ENCODE measurements around the gene ANTKMT.

Gene ANTKMT

DNA sequence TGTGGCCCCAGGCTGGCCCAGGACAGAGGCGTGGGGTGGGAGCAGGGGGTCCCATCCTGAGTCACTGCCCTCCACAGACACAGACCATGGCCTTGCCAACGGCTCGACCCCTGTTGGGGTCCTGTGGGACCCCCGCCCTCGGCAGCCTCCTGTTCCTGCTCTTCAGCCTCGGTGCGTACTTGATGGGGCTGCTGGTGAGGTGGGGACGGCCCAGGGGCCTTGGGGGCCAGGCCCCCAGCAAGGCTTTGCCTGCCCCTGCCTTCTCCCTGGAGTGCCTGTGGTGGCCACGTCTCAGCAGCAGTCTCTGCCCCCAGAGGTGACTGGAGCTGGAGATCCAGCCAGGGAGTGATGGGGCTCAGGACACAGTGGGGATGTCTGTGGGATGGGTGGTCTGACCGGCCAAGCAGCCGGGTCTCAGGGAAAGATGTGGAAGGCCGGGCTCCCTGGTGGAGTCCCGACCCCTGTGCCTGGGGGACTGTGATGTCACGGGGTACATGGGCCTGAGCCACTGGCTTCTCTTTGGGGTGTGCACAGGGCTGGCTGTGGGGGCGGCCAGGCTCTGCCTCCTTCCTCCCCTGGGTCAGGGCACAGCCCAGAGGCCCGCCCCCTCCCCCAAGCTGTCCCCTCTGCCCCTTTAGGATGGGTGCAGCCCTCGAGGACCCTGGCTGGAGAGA lies 41.8 kb downstream of the ANTKMT start:
- Histone ChIP-seq H3K36me3 (ENCODE audit: control insufficient read depth in 2 of 2, insufficient read depth in 2 of 2, low read length in 2 of 2) (no peaks in the 10 kb centered on the region), H3K27me3 (ENCODE audit: control insufficient read depth in 1 of 2, insufficient read depth in 2 of 2, low read length in 2 of 2) (peaks cover 0 to 3% of the 10 kb centered on the region in 2 donors), H3K4me1 (ENCODE audit: control insufficient read depth, insufficient read depth, low read length) (no peaks in the 10 kb centered on the region), H3K4me3 (ENCODE audit: low read length in 2 of 2) (no peak overlapping the region), H3K27ac (ENCODE audit: low read length) (no peak overlapping the region), H3K9ac (ENCODE audit: low read length in 2 of 2) (no peak overlapping the region), H3K9me3 (ENCODE audit: control insufficient read depth in 2 of 2, low read length in 2 of 2) (no peaks in the 10 kb centered on the region)

DNA sequence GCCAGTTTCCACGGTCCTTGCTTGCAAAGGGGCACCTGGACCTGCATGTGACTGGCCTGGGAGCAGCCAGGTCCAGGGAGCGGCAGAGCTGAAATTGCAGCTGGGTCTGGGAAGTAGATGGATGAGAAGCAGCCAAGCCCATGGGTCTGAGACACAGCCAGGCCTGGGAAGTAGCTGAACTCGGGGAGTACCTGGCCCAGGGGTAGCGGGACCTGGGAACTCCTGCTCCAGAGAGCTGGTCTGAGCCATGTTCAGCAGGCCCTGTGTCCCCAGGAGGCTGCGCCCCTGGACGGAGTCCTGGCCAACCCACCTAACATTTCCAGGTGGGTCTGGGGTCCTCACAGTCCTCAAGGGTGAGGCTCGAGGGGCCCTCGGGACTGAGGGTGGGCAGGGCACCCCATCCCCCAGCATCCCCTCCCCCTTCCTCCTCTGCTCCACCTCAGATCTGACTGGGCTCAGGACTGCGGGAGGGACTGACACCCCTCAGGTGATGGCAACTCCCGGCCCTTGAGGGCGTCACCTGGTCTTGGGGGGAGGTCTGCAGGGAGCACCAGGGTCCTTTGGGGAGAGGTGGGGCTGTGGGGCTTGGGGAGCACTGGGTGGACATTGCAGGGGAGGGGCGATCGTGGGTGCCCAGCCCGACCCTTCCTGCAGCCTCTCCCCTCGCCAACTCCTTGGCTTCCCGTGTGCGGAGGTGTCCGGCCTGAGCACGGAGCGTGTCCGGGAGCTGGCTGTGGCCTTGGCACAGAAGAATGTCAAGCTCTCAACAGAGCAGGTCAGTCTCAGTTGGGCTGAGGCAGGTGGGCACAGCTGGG lies 42.6 kb downstream of the ANTKMT start:
- H3K9me3 ChIP-seq (ENCODE audit: control insufficient read depth in 2 of 2, low read length in 2 of 2): no peaks in the 10 kb centered on the region
- peaks cover 4 to 5% of the 10 kb centered on the region in 2 donors for H3K27me3 ChIP-seq (ENCODE audit: control insufficient read depth in 1 of 2, insufficient read depth in 2 of 2, low read length in 2 of 2)
- H3K9ac ChIP-seq (ENCODE audit: low read length in 2 of 2): no peak overlapping the region
- H3K4me1 ChIP-seq (ENCODE audit: control insufficient read depth, insufficient read depth, low read length): no peaks in the 10 kb centered on the region
- H3K36me3 ChIP-seq (ENCODE audit: control insufficient read depth in 2 of 2, insufficient read depth in 2 of 2, low read length in 2 of 2): no peaks in the 10 kb centered on the region
- no peak overlapping the region for H3K4me3 ChIP-seq (ENCODE audit: low read length in 2 of 2)
- no peak overlapping the region for H3K27ac ChIP-seq (ENCODE audit: low read length)

DNA sequence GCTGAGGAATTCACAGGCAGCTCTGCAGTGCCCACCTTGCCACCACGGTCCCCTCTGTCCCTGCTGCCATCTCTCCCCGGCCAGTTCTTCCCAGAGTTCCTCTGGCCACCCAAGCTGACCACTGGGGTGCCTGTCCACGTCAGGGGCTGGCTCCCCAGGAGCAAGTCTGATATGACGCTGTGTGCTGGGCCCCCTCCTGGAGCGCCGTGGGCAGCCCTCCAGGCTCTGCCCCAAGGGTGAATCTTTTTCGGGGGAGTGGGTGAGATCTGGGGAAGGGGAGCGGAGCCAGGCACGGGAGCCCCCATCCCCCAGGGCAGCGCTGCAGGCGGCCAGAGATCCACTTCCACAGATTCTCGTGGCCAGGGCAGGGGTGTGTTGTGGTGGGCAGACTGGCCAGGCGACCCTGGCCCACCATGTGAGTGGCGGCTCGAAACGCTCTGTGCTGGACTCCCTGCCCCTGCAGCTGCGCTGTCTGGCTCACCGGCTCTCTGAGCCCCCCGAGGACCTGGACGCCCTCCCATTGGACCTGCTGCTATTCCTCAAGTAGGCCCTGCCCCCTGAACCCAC lies 43.3 kb downstream of the ANTKMT start:
- H3K9me3 ChIP-seq (ENCODE audit: control insufficient read depth in 2 of 2, low read length in 2 of 2): no peaks in the 10 kb centered on the region
- H3K27ac ChIP-seq (ENCODE audit: low read length): no peak overlapping the region
- H3K4me3 ChIP-seq (ENCODE audit: low read length in 2 of 2): no peak overlapping the region
- H3K4me1 ChIP-seq (ENCODE audit: control insufficient read depth, insufficient read depth, low read length): no peaks in the 10 kb centered on the region
- no peak overlapping the region for H3K9ac ChIP-seq (ENCODE audit: low read length in 2 of 2)
- peaks cover 4 to 6% of the 10 kb centered on the region in 2 donors for H3K27me3 ChIP-seq (ENCODE audit: control insufficient read depth in 1 of 2, insufficient read depth in 2 of 2, low read length in 2 of 2)
- H3K36me3 ChIP-seq (ENCODE audit: control insufficient read depth in 2 of 2, insufficient read depth in 2 of 2, low read length in 2 of 2): no peaks in the 10 kb centered on the region

DNA sequence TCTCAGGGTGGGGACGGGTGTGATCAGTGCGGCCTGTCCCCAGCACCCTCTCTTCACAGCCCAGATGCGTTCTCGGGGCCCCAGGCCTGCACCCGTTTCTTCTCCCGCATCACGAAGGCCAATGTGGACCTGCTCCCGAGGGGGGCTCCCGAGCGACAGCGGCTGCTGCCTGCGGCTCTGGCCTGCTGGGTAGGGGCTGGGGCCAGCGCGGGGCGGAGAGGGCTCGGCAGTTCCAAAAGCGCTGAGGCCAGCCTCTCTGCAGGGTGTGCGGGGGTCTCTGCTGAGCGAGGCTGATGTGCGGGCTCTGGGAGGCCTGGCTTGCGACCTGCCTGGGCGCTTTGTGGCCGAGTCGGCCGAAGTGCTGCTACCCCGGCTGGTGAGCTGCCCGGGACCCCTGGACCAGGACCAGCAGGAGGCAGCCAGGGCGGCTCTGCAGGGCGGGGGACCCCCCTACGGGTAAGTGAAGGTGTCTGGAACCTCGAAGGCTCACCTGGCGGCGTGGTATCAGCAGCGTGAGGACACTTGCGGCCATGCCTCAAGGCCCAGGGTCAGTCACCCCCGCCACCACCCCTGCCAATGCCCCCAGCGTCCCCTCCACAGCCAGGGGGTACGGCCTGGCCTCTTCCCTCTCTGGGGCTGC lies 44.0 kb downstream of the ANTKMT start:
- Histone ChIP-seq H3K27ac (ENCODE audit: low read length) (no peak overlapping the region), H3K27me3 (ENCODE audit: control insufficient read depth in 1 of 2, insufficient read depth in 2 of 2, low read length in 2 of 2) (peaks cover 7 to 13% of the 10 kb centered on the region in 2 donors), H3K9ac (ENCODE audit: low read length in 2 of 2) (no peak overlapping the region), H3K4me1 (ENCODE audit: control insufficient read depth, insufficient read depth, low read length) (no peaks in the 10 kb centered on the region), H3K9me3 (ENCODE audit: control insufficient read depth in 2 of 2, low read length in 2 of 2) (no peaks in the 10 kb centered on the region), H3K36me3 (ENCODE audit: control insufficient read depth in 2 of 2, insufficient read depth in 2 of 2, low read length in 2 of 2) (no peaks in the 10 kb centered on the region), H3K4me3 (ENCODE audit: low read length in 2 of 2) (no peak overlapping the region)

DNA sequence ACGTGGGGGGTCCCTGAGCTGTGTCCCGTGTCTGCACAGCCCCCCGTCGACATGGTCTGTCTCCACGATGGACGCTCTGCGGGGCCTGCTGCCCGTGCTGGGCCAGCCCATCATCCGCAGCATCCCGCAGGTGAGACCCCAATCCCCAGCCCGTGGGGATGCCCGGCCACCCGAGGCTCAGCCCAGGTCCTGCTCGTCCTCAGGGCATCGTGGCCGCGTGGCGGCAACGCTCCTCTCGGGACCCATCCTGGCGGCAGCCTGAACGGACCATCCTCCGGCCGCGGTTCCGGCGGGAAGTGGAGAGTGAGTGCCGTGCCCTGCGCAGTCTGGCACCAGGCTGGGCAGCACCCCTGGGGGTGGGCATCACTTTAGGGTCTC lies 44.5 kb downstream of the ANTKMT start:
- H3K36me3 ChIP-seq (ENCODE audit: control insufficient read depth in 2 of 2, insufficient read depth in 2 of 2, low read length in 2 of 2): no peaks in the 10 kb centered on the region
- no peaks in the 10 kb centered on the region for H3K4me1 ChIP-seq (ENCODE audit: control insufficient read depth, insufficient read depth, low read length)
- no peak overlapping the region for H3K4me3 ChIP-seq (ENCODE audit: low read length in 2 of 2)
- peaks cover 7 to 13% of the 10 kb centered on the region in 2 donors for H3K27me3 ChIP-seq (ENCODE audit: control insufficient read depth in 1 of 2, insufficient read depth in 2 of 2, low read length in 2 of 2)
- no peak overlapping the region for H3K27ac ChIP-seq (ENCODE audit: low read length)
- H3K9me3 ChIP-seq (ENCODE audit: control insufficient read depth in 2 of 2, low read length in 2 of 2): no peaks in the 10 kb centered on the region
- no peak overlapping the region for H3K9ac ChIP-seq (ENCODE audit: low read length in 2 of 2)

DNA sequence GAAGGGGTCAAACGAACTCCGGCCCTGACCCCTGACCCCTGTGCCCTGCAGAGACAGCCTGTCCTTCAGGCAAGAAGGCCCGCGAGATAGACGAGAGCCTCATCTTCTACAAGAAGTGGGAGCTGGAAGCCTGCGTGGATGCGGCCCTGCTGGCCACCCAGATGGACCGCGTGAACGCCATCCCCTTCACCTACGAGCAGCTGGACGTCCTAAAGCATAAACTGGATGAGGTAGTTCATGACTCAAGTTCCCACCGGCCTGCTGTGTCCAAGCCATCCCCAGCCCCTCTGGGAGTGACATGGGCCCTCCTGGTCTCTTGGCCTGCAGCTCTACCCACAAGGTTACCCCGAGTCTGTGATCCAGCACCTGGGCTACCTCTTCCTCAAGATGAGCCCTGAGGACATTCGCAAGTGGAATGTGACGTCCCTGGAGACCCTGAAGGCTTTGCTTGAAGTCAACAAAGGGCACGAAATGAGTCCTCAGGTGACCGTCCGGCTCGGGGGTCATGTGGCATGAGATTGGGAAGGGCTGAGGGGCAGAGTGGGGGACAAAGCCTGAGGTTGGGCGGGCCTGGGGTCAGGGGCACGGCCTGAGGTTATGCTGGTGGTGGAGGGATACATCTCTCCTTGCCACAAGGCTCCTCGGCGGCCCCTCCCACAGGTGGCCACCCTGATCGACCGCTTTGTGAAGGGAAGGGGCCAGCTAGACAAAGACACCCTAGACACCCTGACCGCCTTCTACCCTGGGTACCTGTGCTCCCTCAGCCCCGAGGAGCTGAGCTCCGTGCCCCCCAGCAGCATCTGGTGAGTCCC lies 45.3 kb downstream of the ANTKMT start:
- H3K4me1 ChIP-seq (ENCODE audit: control insufficient read depth, insufficient read depth, low read length): no peaks in the 10 kb centered on the region
- no peaks in the 10 kb centered on the region for H3K9me3 ChIP-seq (ENCODE audit: control insufficient read depth in 2 of 2, low read length in 2 of 2)
- H3K27me3 ChIP-seq (ENCODE audit: control insufficient read depth in 1 of 2, insufficient read depth in 2 of 2, low read length in 2 of 2): peaks cover 7 to 13% of the 10 kb centered on the region in 2 donors
- H3K36me3 ChIP-seq (ENCODE audit: control insufficient read depth in 2 of 2, insufficient read depth in 2 of 2, low read length in 2 of 2): no peaks in the 10 kb centered on the region
- H3K27ac ChIP-seq (ENCODE audit: low read length): no peak overlapping the region
- no peak overlapping the region for H3K9ac ChIP-seq (ENCODE audit: low read length in 2 of 2)
- no peak overlapping the region for H3K4me3 ChIP-seq (ENCODE audit: low read length in 2 of 2)

DNA sequence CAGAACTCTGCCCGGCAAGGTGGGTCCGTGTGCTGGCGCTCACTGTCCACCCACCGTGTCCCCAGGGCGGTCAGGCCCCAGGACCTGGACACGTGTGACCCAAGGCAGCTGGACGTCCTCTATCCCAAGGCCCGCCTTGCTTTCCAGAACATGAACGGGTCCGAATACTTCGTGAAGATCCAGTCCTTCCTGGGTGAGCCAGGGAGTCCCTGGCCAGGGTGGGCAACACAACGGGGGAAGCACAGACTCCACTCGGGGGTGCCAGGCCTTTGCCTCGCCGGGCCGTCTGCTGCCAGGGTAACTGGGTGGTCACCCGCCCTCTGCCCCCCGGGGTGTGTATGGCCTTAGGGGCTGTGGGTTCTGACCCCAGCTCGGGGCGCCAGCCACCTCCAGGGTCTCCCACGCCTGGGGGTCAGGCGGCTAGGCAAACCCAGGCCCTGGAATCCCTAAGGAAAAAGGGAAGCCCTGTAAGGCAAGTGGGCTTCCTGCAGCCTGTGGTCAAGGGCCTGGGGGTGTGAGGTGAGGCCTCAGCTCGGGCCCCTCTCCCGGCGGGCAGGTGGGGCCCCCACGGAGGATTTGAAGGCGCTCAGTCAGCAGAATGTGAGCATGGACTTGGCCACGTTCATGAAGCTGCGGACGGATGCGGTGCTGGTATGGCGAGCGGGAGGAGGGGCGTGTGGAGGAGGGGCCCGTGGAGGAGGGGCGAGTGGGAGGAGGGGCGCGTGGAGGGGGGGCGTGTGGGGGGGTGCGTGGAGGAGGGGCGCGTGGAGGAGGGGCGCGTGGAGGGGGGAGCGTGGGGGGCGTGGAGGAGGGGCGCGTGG lies 46.1 kb downstream of the ANTKMT start:
- Histone ChIP-seq H3K36me3 (ENCODE audit: control insufficient read depth in 2 of 2, insufficient read depth in 2 of 2, low read length in 2 of 2) (no peaks in the 10 kb centered on the region), H3K27me3 (ENCODE audit: control insufficient read depth in 1 of 2, insufficient read depth in 2 of 2, low read length in 2 of 2) (peaks cover 7 to 13% of the 10 kb centered on the region in 2 donors), H3K4me3 (ENCODE audit: low read length in 2 of 2) (no peak overlapping the region), H3K9ac (ENCODE audit: low read length in 2 of 2) (no peak overlapping the region), H3K9me3 (ENCODE audit: control insufficient read depth in 2 of 2, low read length in 2 of 2) (no peaks in the 10 kb centered on the region), H3K27ac (ENCODE audit: low read length) (no peak overlapping the region), H3K4me1 (ENCODE audit: control insufficient read depth, insufficient read depth, low read length) (no peaks in the 10 kb centered on the region)

DNA sequence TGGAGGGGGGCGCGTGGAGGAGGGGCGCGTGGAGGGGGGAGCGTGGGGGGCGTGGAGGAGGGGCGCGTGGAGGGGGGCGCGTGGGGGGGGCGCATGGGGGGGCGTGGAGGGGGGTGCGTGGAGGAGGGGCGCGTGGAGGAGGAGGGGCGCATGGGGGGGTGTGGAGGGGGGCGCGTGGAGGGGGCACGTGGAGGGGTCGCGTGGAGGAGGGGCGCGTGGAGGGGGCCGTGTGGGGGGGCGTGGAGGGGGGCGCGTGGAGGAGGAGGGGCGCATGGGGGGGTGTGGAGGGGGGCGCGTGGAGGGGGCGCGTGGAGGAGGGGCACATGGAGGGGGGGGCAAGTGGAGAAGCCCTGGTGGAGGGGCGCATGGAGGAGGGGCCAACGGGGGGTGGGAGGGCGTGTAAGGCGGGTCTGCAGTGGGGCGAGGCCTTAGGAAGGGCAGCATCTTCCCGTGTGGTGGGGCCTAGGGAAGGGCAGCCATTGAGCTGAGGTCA lies 46.8 kb downstream of the ANTKMT start:
- Histone ChIP-seq H3K4me1 (ENCODE audit: control insufficient read depth, insufficient read depth, low read length) (no peaks in the 10 kb centered on the region), H3K27me3 (ENCODE audit: control insufficient read depth in 1 of 2, insufficient read depth in 2 of 2, low read length in 2 of 2) (peaks cover 7 to 13% of the 10 kb centered on the region in 2 donors), H3K9ac (ENCODE audit: low read length in 2 of 2) (no peak overlapping the region), H3K4me3 (ENCODE audit: low read length in 2 of 2) (no peak overlapping the region), H3K9me3 (ENCODE audit: control insufficient read depth in 2 of 2, low read length in 2 of 2) (no peaks in the 10 kb centered on the region), H3K27ac (ENCODE audit: low read length) (no peak overlapping the region), H3K36me3 (ENCODE audit: control insufficient read depth in 2 of 2, insufficient read depth in 2 of 2, low read length in 2 of 2) (no peaks in the 10 kb centered on the region)

GRCh38 chr16:768428-768827 lies 47.5 kb downstream of the ANTKMT start:
- Histone ChIP-seq H3K36me3 (ENCODE audit: control insufficient read depth in 2 of 2, insufficient read depth in 2 of 2, low read length in 2 of 2) (no peaks in the 10 kb centered on the region), H3K4me3 (ENCODE audit: low read length in 2 of 2) (no peak overlapping the region), H3K4me1 (ENCODE audit: control insufficient read depth, insufficient read depth, low read length) (no peaks in the 10 kb centered on the region), H3K27ac (ENCODE audit: low read length) (no peak overlapping the region), H3K27me3 (ENCODE audit: control insufficient read depth in 1 of 2, insufficient read depth in 2 of 2, low read length in 2 of 2) (peaks cover 7 to 13% of the 10 kb centered on the region in 2 donors), H3K9ac (ENCODE audit: low read length in 2 of 2) (no peak overlapping the region), H3K9me3 (ENCODE audit: control insufficient read depth in 2 of 2, low read length in 2 of 2) (no peaks in the 10 kb centered on the region)

Data from stomach smooth muscle (tissue), 2 donors.